GM12878 (cell line): ENCODE measurements around the gene RPL7L1. TPM values are rescaled to one million over a fixed set of nuclear protein-coding genes. Genes with fewer than 3 reads are reported as not detected.
A peak's percentile ranks its signal among the peaks of the same experiment; 100 is the strongest.

Experiments
- ATAC-seq: fragments of 200-7000 bp; cut with Tn5 transposase; 3 replicates; pipeline ENCODE4 v1.9.1; 2020; ENCODE audit warnings: mild to moderate bottlenecking, moderate library complexity
- BruUV-seq: library from RNA; stranded (reverse); fragments of 400-500 nt; replicated peaks from 2 replicates; lab custom pipeline; 2021; lab: Mats Ljungman, UMichigan
- CTCF ChIA-PET: fragments of 300-600 bp; sonication (Branson Sonifier 250); formaldehyde crosslinking; extraction: SDS; loops from one replicate; lab custom pipeline; 2021; ENCODE audit warnings: inconsistent platforms; lab: Yijun Ruan, JAX
- POLR2A ChIA-PET: fragments of 350-600 bp; formaldehyde crosslinking; extraction: SDS; loops from one replicate; lab custom pipeline; 2021; ENCODE audit warnings: inconsistent platforms; lab: Charles Lee
- RAD21 ChIA-PET: fragments of 300-600 bp; sonication (Branson Sonifier 250); formaldehyde crosslinking; loops from one replicate; lab custom pipeline; 2023; ENCODE audit warnings: antibody characterized with exemption; ENCODE audit not compliant: unreplicated experiment; lab: Charles Lee
- SMC1A ChIA-PET: fragments of 300-600 bp; sonication (Branson Sonifier 250); formaldehyde crosslinking; loops from one replicate; lab custom pipeline; 2023; ENCODE audit not compliant: unreplicated experiment, uncharacterized antibody; lab: Charles Lee
- DNase-seq: peaks from one replicate; pipeline ENCODE4 v3.0.0-alpha.2; 2011; ENCODE audit warnings: low read depth, low spot score
- FAIRE-seq: peaks from 3 replicates; lab custom pipeline; 2011; peaks lifted over from hg19 to GRCh38; lab: Jason Lieb, UNC
- H2AFZ ChIP-seq: 2 replicates; pipeline ENCODE4 v1.6.0; 2011; ENCODE audit warnings: low read depth, low read length, control low read depth; ENCODE audit not compliant: control insufficient read depth
- H3K27ac ChIP-seq: 2 replicates; pipeline ENCODE4 v1.5.1; 2011; ENCODE audit warnings: control low read depth; ENCODE audit not compliant: control insufficient read depth, insufficient read depth
- H3K27me3 ChIP-seq, 2 experiments: replicated peaks in 1 of 2; 2 replicates each; pipeline versions ENCODE4 v1.6.0 to v1.6.1; 2011; ENCODE audit warnings: low read length in 1 of 2; ENCODE audit not compliant: control insufficient read depth in 2 of 2, insufficient read depth in 2 of 2
- H3K36me3 ChIP-seq, 2 experiments: 2 replicates each; pipeline ENCODE4 v1.5.1; 2011; ENCODE audit warnings: low read length in 1 of 2; ENCODE audit not compliant: control insufficient read depth in 2 of 2, insufficient read depth in 2 of 2
- H3K4me1 ChIP-seq: 2 replicates; pipeline ENCODE4 v1.6.1; 2011; ENCODE audit warnings: mild to moderate bottlenecking, low read length, moderate library complexity, mixed read lengths; ENCODE audit not compliant: control insufficient read depth, insufficient read depth
- H3K4me2 ChIP-seq: 2 replicates; pipeline ENCODE4 v1.6.0; 2011; ENCODE audit warnings: control low read depth; ENCODE audit not compliant: control insufficient read depth, insufficient read depth
- H3K4me3 ChIP-seq: fragments of 200-600 bp; sonication (generic); 2 replicates; pipeline ENCODE4 v1.5.1; 2016
- H3K79me2 ChIP-seq: 2 replicates; pipeline ENCODE4 v1.6.0; 2011; ENCODE audit warnings: low read length; ENCODE audit not compliant: control insufficient read depth, insufficient read depth
- H3K9ac ChIP-seq: 2 replicates; pipeline ENCODE4 v1.8.0; 2011; ENCODE audit warnings: low read length, control low read depth, mixed read lengths; ENCODE audit not compliant: control insufficient read depth, insufficient read depth
- H3K9me3 ChIP-seq: replicated peaks from 3 replicates; pipeline ENCODE4 v1.5.1; 2011; ENCODE audit warnings: mild to moderate bottlenecking, low read length; ENCODE audit not compliant: control insufficient read depth, insufficient read depth
- H4K20me1 ChIP-seq: 2 replicates; pipeline ENCODE4 v1.6.0; 2011; ENCODE audit not compliant: control insufficient read depth, insufficient read depth
- MEF2B ChIP-seq: fragments of 450-650 bp; IDR thresholded peaks from 2 replicates; pipeline ENCODE4 v1.6.1; 2018; ENCODE audit warnings: mild to moderate bottlenecking, moderate library complexity; ENCODE audit not compliant: partially characterized antibody, poor library complexity, severe bottlenecking
- REST ChIP-seq: IDR thresholded peaks from 2 replicates; pipeline ENCODE4 v1.6.1; 2012; ENCODE audit warnings: mild to moderate bottlenecking, low read depth, low read length
- WGBS: methylation state at CpG from one replicate; pipeline ENCODE4 v1.1.6; 2016; ENCODE audit warnings: low lambda C conversion rate; ENCODE audit not compliant: insufficient replicate concordance, insufficient coverage; ENCODE audit errors: missing lambda C conversion rate; 5-methylcytosine and 5-hydroxymethylcytosine counted together
- in situ Hi-C: fragments of 300-500 bp; cut with MboI; formaldehyde crosslinking; loops from 9 replicates; pipeline ENCODE4 v1.14.3; 2018; ENCODE audit warnings: mixed read lengths
- intact Hi-C: fragments of 100-400 bp; cut with micrococcal nuclease; formaldehyde crosslinking; loops from one replicate; pipeline ENCODE4 v1.14.2; 2022; ENCODE audit not compliant: unreplicated experiment
- polyA plus RNA-seq, 11 experiments: library from polyadenylated mRNA; depleted of rRNA in 4 of 11; unstranded in 6 of 11; stranded (reverse) in 5 of 11; fragments of >200 nt; fragmentation: Nextera tagmentation in 4 of 11; fragmentation: Illumina TruSeq in 1 of 11; extraction: Ambion mirVana in 4 of 11; extraction: Trizol in 1 of 11; gene quantifications; 1 replicate in 1 of 11; 2 replicates in 10 of 11; pipeline versions ENCODE4 v1.2.1 to v1.2.3, GENCODE V29; 2011 to 2016; ENCODE audit warnings: inconsistent platforms in 2 of 11, missing spikeins in 2 of 11, low read depth in 1 of 11
- total RNA-seq, 4 experiments: library from RNA; depleted of rRNA in 3 of 4; stranded (reverse); fragments of >200 nt in 3 of 4; fragmentation: Illumina TruSeq in 1 of 4; extraction: Trizol in 1 of 4; gene quantifications; 2 replicates each; pipeline versions ENCODE4 v1.2.1 to v1.2.3, GENCODE V29; 2013 to 2021

RPL7L1 gene
- total and polyA plus RNA-seq, 10 of the 15 experiments (the other 5 are each of a cell fraction or from before 2014, with no cell fraction given): 54.1 to 154 (median 104) TPM

- ChIA-PET SMC1A (no interaction called here), RAD21 (interaction anchor here (1.0 kb wide), 1 partner anchor 61 kb away, joined by 3 read pairs; the partner anchor contains the start of gene PPP2R5D)
- DNase-seq: no peak
- intact Hi-C loops: no loop called here
- no TSS peak for BruUV-seq
- no peak overlapping the region for H2AFZ ChIP-seq
- no peak; the same call in 2 of the 3 replicates for ATAC-seq
- peaks cover 6% of the 10 kb centered on the region; the same call in 1 of the 2 replicates for H3K4me1 ChIP-seq
- WGBS: 74% methylated on average over 2 of the region's 2 CpGs
- H4K20me1 ChIP-seq: no peaks in the 10 kb centered on the region
- H3K9me3 ChIP-seq: no peaks in the 10 kb centered on the region
- H3K79me2 ChIP-seq: no peaks in the 10 kb centered on the region
- no peak overlapping the region for H3K27ac ChIP-seq
- TF ChIP-seq REST (no peak), MEF2B (peak; percentile 27)
- TF ChIP-seq, all 136 proteins: peak for 1
- FAIRE-seq: no peak
- Histone ChIP-seq H3K4me3 (no peak overlapping the region), H3K9ac (no peak overlapping the region), H3K36me3 (no peaks in the 10 kb centered on the region), H3K27me3 (no peaks in the 10 kb centered on the region), H3K4me2 (no peak overlapping the region)
- in situ Hi-C loops: no loop called here
- ChIA-PET CTCF (interaction anchor here (1.4 kb wide), 2 partner anchors 10 to 23 kb away, joined by 3 to 4 read pairs; no protein-coding TSS in a partner anchor), POLR2A (no interaction called here)
Measured at GRCh38 chr6:42923666-42924065, 44.2 kb downstream of the RPL7L1 start.
